ENCODE data around the gene LILRB1.
"Not testable (repeated sequence)": the region's sequence is repeated elsewhere in the genome, so short reads cannot be mapped to it uniquely, and the experiment has no call there.

LILRB1 gene

GRCh38 chr19:54631489-54632337, 1.4 kb downstream of the LILRB1 start:
- not testable (repeated sequence) for H3K27me3 ChIP-seq (ENCODE audit: control insufficient read depth, insufficient read depth, low read length); H3K4me3 ChIP-seq (ENCODE audit: low read length); H3K36me3 ChIP-seq (ENCODE audit: control insufficient read depth, insufficient read depth, low read length); H3K27ac ChIP-seq (ENCODE audit: low read depth, low read length); H3K9ac ChIP-seq (ENCODE audit: low read length); H3K4me1 ChIP-seq (ENCODE audit: control insufficient read depth, insufficient read depth, low read length)

GRCh38 chr19:54632517-54632916, 2.2 kb downstream of the LILRB1 start:
- H3K27ac ChIP-seq (ENCODE audit: low read depth, low read length); H3K27me3 ChIP-seq (ENCODE audit: control insufficient read depth, insufficient read depth, low read length); H3K4me1 ChIP-seq (ENCODE audit: control insufficient read depth, insufficient read depth, low read length); H3K36me3 ChIP-seq (ENCODE audit: control insufficient read depth, insufficient read depth, low read length); H3K4me3 ChIP-seq (ENCODE audit: low read length); H3K9ac ChIP-seq (ENCODE audit: low read length): not testable (repeated sequence)

GRCh38 chr19:54633401-54633800, 3.1 kb downstream of the LILRB1 start:
- H3K9ac ChIP-seq (ENCODE audit: low read length) = no peak overlapping the region
- no peak overlapping the region for H3K4me3 ChIP-seq (ENCODE audit: low read length)
- H3K27ac ChIP-seq (ENCODE audit: low read depth, low read length) = no peak overlapping the region
- no peaks in the 10 kb centered on the region for H3K36me3 ChIP-seq (ENCODE audit: control insufficient read depth, insufficient read depth, low read length)
- no peaks in the 10 kb centered on the region for H3K27me3 ChIP-seq (ENCODE audit: control insufficient read depth, insufficient read depth, low read length)
- H3K4me1 ChIP-seq (ENCODE audit: control insufficient read depth, insufficient read depth, low read length) = no peaks in the 10 kb centered on the region

GRCh38 chr19:54636081-54636480, 5.8 kb downstream of the LILRB1 start:
- not testable (repeated sequence) for H3K4me1 ChIP-seq (ENCODE audit: control insufficient read depth, insufficient read depth, low read length); H3K27me3 ChIP-seq (ENCODE audit: control insufficient read depth, insufficient read depth, low read length); H3K27ac ChIP-seq (ENCODE audit: low read depth, low read length); H3K9ac ChIP-seq (ENCODE audit: low read length); H3K4me3 ChIP-seq (ENCODE audit: low read length); H3K36me3 ChIP-seq (ENCODE audit: control insufficient read depth, insufficient read depth, low read length)

- Histone ChIP-seq H3K4me3 (ENCODE audit: low read length) (no peak overlapping the region), H3K27ac (ENCODE audit: low read depth, low read length) (no peak overlapping the region), H3K9ac (ENCODE audit: low read length) (no peak overlapping the region), H3K27me3 (ENCODE audit: control insufficient read depth, insufficient read depth, low read length) (no peaks in the 10 kb centered on the region), H3K4me1 (ENCODE audit: control insufficient read depth, insufficient read depth, low read length) (no peaks in the 10 kb centered on the region), H3K36me3 (ENCODE audit: control insufficient read depth, insufficient read depth, low read length) (no peaks in the 10 kb centered on the region)
These were observed 8.4 kb downstream of the LILRB1 start for GRCh38 chr19:54638683-54639082.

GRCh38 chr19:54642953-54643352, 12.7 kb downstream of the LILRB1 start:
- H3K9ac ChIP-seq (ENCODE audit: low read length); H3K27me3 ChIP-seq (ENCODE audit: control insufficient read depth, insufficient read depth, low read length); H3K36me3 ChIP-seq (ENCODE audit: control insufficient read depth, insufficient read depth, low read length); H3K4me1 ChIP-seq (ENCODE audit: control insufficient read depth, insufficient read depth, low read length); H3K27ac ChIP-seq (ENCODE audit: low read depth, low read length); H3K4me3 ChIP-seq (ENCODE audit: low read length): not testable (repeated sequence)

GRCh38 chr19:54643583-54643982, 13.3 kb downstream of the LILRB1 start:
- H3K27ac ChIP-seq (ENCODE audit: low read depth, low read length); H3K9ac ChIP-seq (ENCODE audit: low read length); H3K4me1 ChIP-seq (ENCODE audit: control insufficient read depth, insufficient read depth, low read length); H3K36me3 ChIP-seq (ENCODE audit: control insufficient read depth, insufficient read depth, low read length); H3K27me3 ChIP-seq (ENCODE audit: control insufficient read depth, insufficient read depth, low read length); H3K4me3 ChIP-seq (ENCODE audit: low read length): not testable (repeated sequence)

- Histone ChIP-seq H3K27me3 (ENCODE audit: control insufficient read depth, insufficient read depth, low read length) (no peaks in the 10 kb centered on the region), H3K36me3 (ENCODE audit: control insufficient read depth, insufficient read depth, low read length) (no peaks in the 10 kb centered on the region), H3K9ac (ENCODE audit: low read length) (no peak overlapping the region), H3K4me1 (ENCODE audit: control insufficient read depth, insufficient read depth, low read length) (no peaks in the 10 kb centered on the region), H3K4me3 (ENCODE audit: low read length) (no peak overlapping the region), H3K27ac (ENCODE audit: low read depth, low read length) (no peak overlapping the region)
These were observed 13.8 kb downstream of the LILRB1 start for GRCh38 chr19:54644056-54644455.

GRCh38 chr19:54646331-54646841, 16.1 kb downstream of the LILRB1 start:
- Histone ChIP-seq H3K36me3 (ENCODE audit: control insufficient read depth, insufficient read depth, low read length) (no peaks in the 10 kb centered on the region), H3K27ac (ENCODE audit: low read depth, low read length) (no peak overlapping the region), H3K4me3 (ENCODE audit: low read length) (no peak overlapping the region), H3K4me1 (ENCODE audit: control insufficient read depth, insufficient read depth, low read length) (no peaks in the 10 kb centered on the region), H3K27me3 (ENCODE audit: control insufficient read depth, insufficient read depth, low read length) (no peaks in the 10 kb centered on the region), H3K9ac (ENCODE audit: low read length) (no peak overlapping the region)

- Histone ChIP-seq H3K36me3 (ENCODE audit: control insufficient read depth, insufficient read depth, low read length) (no peaks in the 10 kb centered on the region), H3K9ac (ENCODE audit: low read length) (no peak overlapping the region), H3K27ac (ENCODE audit: low read depth, low read length) (no peak overlapping the region), H3K4me3 (ENCODE audit: low read length) (no peak overlapping the region), H3K27me3 (ENCODE audit: control insufficient read depth, insufficient read depth, low read length) (no peaks in the 10 kb centered on the region), H3K4me1 (ENCODE audit: control insufficient read depth, insufficient read depth, low read length) (no peaks in the 10 kb centered on the region)
These were observed 17.8 kb downstream of the LILRB1 start for GRCh38 chr19:54648129-54648528.

GRCh38 chr19:54650108-54650655, 19.9 kb downstream of the LILRB1 start:
- Histone ChIP-seq H3K4me3 (ENCODE audit: low read length) (no peak overlapping the region), H3K27me3 (ENCODE audit: control insufficient read depth, insufficient read depth, low read length) (no peaks in the 10 kb centered on the region), H3K27ac (ENCODE audit: low read depth, low read length) (no peak overlapping the region), H3K4me1 (ENCODE audit: control insufficient read depth, insufficient read depth, low read length) (no peaks in the 10 kb centered on the region), H3K36me3 (ENCODE audit: control insufficient read depth, insufficient read depth, low read length) (no peaks in the 10 kb centered on the region), H3K9ac (ENCODE audit: low read length) (no peak overlapping the region)

- Histone ChIP-seq H3K9ac (ENCODE audit: low read length) (no peak overlapping the region), H3K4me1 (ENCODE audit: control insufficient read depth, insufficient read depth, low read length) (no peaks in the 10 kb centered on the region), H3K36me3 (ENCODE audit: control insufficient read depth, insufficient read depth, low read length) (no peaks in the 10 kb centered on the region), H3K4me3 (ENCODE audit: low read length) (no peak overlapping the region), H3K27ac (ENCODE audit: low read depth, low read length) (no peak overlapping the region), H3K27me3 (ENCODE audit: control insufficient read depth, insufficient read depth, low read length) (no peaks in the 10 kb centered on the region)
These were observed 23.0 kb downstream of the LILRB1 start for GRCh38 chr19:54653181-54653809.

Measured in rectal smooth muscle tissue (tissue), 1 donor.